Measurements from ENCODE around the gene ENO1. TPM values are rescaled to one million over a fixed set of nuclear protein-coding genes. Genes with fewer than 3 reads are reported as not detected.
A peak's percentile ranks its signal among the peaks of the same experiment; 100 is the strongest.

ENO1 gene
- total and polyA plus RNA-seq, 2 donors (not counting 3 experiments of a cell fraction or from before 2014, with no cell fraction given) = 1,111 to 1,593 TPM

DNA sequence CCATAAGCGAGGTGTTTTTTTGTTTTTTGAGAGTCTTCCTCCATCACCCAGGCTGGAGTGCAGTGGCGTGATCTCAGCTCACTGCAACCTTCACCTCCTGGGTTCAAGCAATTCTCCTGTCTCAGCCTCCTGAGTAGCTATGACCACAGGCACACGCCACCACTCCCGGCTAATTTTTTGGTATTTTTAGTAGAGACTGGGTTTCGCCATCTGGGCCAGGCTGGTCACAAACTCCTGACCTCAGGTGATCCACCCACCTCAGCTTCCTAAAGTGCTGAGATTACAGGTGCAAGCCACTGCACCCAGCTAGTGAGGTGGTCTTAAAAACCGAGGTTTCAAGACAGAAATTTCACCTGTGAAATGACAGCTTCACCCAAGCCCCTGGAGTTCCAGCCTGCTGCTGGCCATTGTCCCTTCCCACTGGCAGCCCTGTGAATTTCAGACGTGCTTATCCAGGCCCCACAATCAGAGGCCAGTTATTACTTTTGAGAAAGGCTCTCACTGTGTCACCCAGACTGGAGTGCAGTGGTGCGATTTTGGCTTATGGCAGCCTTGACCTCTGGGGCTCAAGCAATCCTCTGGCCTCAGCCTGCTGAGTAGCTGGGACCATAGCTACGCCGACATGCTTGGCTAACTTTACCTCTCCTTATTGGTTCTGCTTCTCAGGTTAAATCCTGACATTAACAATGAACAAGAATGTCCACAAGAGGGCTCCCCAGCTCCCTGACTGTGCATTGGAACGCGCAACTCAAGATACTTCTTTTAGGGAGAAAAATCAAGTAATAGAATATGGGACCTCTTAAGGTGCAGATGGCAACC lies 19.4 kb downstream of the ENO1 start:
- H3K27ac ChIP-seq (ENCODE audit: insufficient read depth, low read depth, low read length) = peak overlapping the region; percentile 80
- H3K9me3 ChIP-seq (replicated peaks; ENCODE audit: control insufficient read depth, insufficient read depth, low read length) = no peaks in the 10 kb centered on the region
- peaks cover 36% of the 10 kb centered on the region for H3K4me1 ChIP-seq (ENCODE audit: control insufficient read depth, extremely low read depth, insufficient read depth, low read length)
- BruUV-seq (replicated peaks) = no TSS peak
- H3K36me3 ChIP-seq (ENCODE audit: control insufficient read depth in 2 of 2, extremely low read depth in 1 of 2, insufficient read depth in 2 of 2, low read length in 2 of 2) = peaks cover 21 to 34% of the 10 kb centered on the region in 2 experiments
- H2AFZ ChIP-seq (ENCODE audit: low read depth, low read length) = no peak overlapping the region
- dilution Hi-C loops (cut with MboI; ENCODE audit: extremely low pct_ligation_motif_present, low sequenced_read_pairs) = no loop called here
- DNase-seq (ENCODE audit: low read depth, low spot score) = peak; percentile 83
- no peaks in the 10 kb centered on the region for H4K20me1 ChIP-seq (replicated peaks; ENCODE audit: control insufficient read depth, extremely low read depth, insufficient read depth, low read length)
- H3K79me2 ChIP-seq (ENCODE audit: control insufficient read depth, insufficient read depth, low read length) = peaks cover 4% of the 10 kb centered on the region
- intact Hi-C loops (cut with micrococcal nuclease) = loop anchor here (1.0 to 10.0 kb wide), 9 partner anchors 11 to 434 kb away; partner anchors contain the start of genes ENO1 and RERE
- H3K4me2 ChIP-seq (ENCODE audit: insufficient read depth, low read length) = peak overlapping the region; percentile 19
- TF ChIP-seq MYC (IDR thresholded peaks at IDR 0.05; ENCODE audit: low read depth, low read length) (no peak), POLR2AphosphoS5 (IDR thresholded peaks at IDR 0.05; ENCODE audit: insufficient read depth, low read depth, low read length) (peak; percentile 45), JUN (IDR thresholded peaks at IDR 0.05; ENCODE audit: borderline replicate concordance, insufficient read depth, insufficient read length, low read depth) (no peak), POLR2A (IDR thresholded peaks at IDR 0.05; ENCODE audit: low read depth, low read length) (peak; percentile 33), GATA2 (IDR thresholded peaks at IDR 0.05; ENCODE audit: insufficient read depth, insufficient read length, low read depth, low read length) (no peak), EZH2 (IDR thresholded peaks at IDR 0.05; ENCODE audit: borderline replicate concordance, low read depth, low read length, severe bottlenecking) (no peak), FOS (IDR thresholded peaks at IDR 0.05; ENCODE audit: borderline replicate concordance, insufficient read depth, low read length) (no peak)
- TF ChIP-seq, protein P1, sequence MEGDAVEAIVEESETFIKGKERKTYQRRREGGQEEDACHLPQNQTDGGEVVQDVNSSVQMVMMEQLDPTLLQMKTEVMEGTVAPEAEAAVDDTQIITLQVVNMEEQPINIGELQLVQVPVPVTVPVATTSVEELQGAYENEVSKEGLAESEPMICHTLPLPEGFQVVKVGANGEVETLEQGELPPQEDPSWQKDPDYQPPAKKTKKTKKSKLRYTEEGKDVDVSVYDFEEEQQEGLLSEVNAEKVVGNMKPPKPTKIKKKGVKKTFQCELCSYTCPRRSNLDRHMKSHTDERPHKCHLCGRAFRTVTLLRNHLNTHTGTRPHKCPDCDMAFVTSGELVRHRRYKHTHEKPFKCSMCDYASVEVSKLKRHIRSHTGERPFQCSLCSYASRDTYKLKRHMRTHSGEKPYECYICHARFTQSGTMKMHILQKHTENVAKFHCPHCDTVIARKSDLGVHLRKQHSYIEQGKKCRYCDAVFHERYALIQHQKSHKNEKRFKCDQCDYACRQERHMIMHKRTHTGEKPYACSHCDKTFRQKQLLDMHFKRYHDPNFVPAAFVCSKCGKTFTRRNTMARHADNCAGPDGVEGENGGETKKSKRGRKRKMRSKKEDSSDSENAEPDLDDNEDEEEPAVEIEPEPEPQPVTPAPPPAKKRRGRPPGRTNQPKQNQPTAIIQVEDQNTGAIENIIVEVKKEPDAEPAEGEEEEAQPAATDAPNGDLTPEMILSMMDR (IDR thresholded peaks at IDR 0.05; ENCODE audit: extremely low read depth in 1 of 2, insufficient read depth in 1 of 2, low read depth in 1 of 2, low read length in 2 of 2) = peak; percentile 65
- ChIA-PET CTCF (interaction anchor here (0.9 to 8.0 kb wide), 18 partner anchors 9 to 884 kb away, joined by 3 to 106 read pairs (median 6); partner anchors contain the start of gene ENO1), POLR2A (interaction anchor here (0.7 to 1.5 kb wide), 2 partner anchors 9 to 15 kb away, joined by 3 to 5 read pairs; no protein-coding TSS in a partner anchor)
- no peaks in the 10 kb centered on the region for H3K27me3 ChIP-seq (ENCODE audit: control insufficient read depth in 2 of 2, insufficient read depth in 2 of 2, low read length in 2 of 2)
- H3K9ac ChIP-seq (replicated peaks; ENCODE audit: extremely low read depth, insufficient read depth, low read length) = peak overlapping the region; percentile 1
- H3K4me3 ChIP-seq (replicated peaks in 1 of 3; ENCODE audit: insufficient read depth in 1 of 3, low read depth in 1 of 3, low read length in 3 of 3) = no peak overlapping the region
- H3K9me1 ChIP-seq (replicated peaks; ENCODE audit: control insufficient read depth, extremely low read depth, insufficient read depth, low read length) = no peaks in the 10 kb centered on the region
- FAIRE-seq = peak; percentile 54

All from endothelial cell of umbilical vein (primary cell).